Stimulated activated CD8-positive, alpha-beta memory T cell treated with anti-CD3 and anti-CD28 coated beads, Interleukin-4, amount 100 ng/mL, for 48 hours (primary cell): ENCODE data around the gene GPC1.
A peak's percentile ranks its signal among the peaks of the same experiment; 100 is the strongest.

Experiments
- DNase-seq: peaks from one replicate; pipeline ENCODE4 v3.0.0-alpha.2; 2020

Gene GPC1

GRCh38 chr2:240432430-240432819 lies 3.0 kb upstream of the GPC1 start:
- DNase-seq = no peak

- DNase-seq = no peak
Observed at GRCh38 chr2:240432820-240433801, 2.4 kb upstream of the GPC1 start.

GRCh38 chr2:240433973-240434727 lies 1.3 kb upstream of the GPC1 start:
- DNase-seq = peak; percentile 51

- DNase-seq = peak; percentile 91
Observed at GRCh38 chr2:240434728-240435456, 571 bp upstream of the GPC1 start.

- no peak for DNase-seq
Observed at GRCh38 chr2:240435948-240436682, 652 bp downstream of the GPC1 start.

GRCh38 chr2:240436683-240437550 lies 1.5 kb downstream of the GPC1 start:
- DNase-seq = no peak

- no peak for DNase-seq
Observed at GRCh38 chr2:240437551-240437860, 2.0 kb downstream of the GPC1 start.

- DNase-seq = peak; percentile 80
Observed at GRCh38 chr2:240437861-240438809, 2.7 kb downstream of the GPC1 start.

GRCh38 chr2:240438810-240439697 lies 3.6 kb downstream of the GPC1 start:
- DNase-seq = no peak

GRCh38 chr2:240439698-240440151 lies 4.3 kb downstream of the GPC1 start:
- no peak for DNase-seq

GRCh38 chr2:240440251-240440650 lies 4.8 kb downstream of the GPC1 start:
- DNase-seq = no peak

GRCh38 chr2:240440704-240441320 lies 5.3 kb downstream of the GPC1 start:
- no peak for DNase-seq

GRCh38 chr2:240441326-240441992 lies 6.0 kb downstream of the GPC1 start:
- DNase-seq = no peak

GRCh38 chr2:240441993-240442411 lies 6.5 kb downstream of the GPC1 start:
- DNase-seq = no peak

GRCh38 chr2:240442891-240443715 lies 7.6 kb downstream of the GPC1 start:
- no peak for DNase-seq

GRCh38 chr2:240443891-240444301 lies 8.4 kb downstream of the GPC1 start:
- no peak for DNase-seq

- no peak for DNase-seq
Observed at GRCh38 chr2:240444464-240444863, 9.0 kb downstream of the GPC1 start.
